Uterus (tissue), 4 donors: Measurements from ENCODE around the gene ADD2. TPM values are rescaled to one million over a fixed set of nuclear protein-coding genes. Genes with fewer than 3 reads are reported as not detected.

ENCODE experiments used
- DNase-seq, 2 donors: peaks; one replicate each; pipeline ENCODE4 v3.0.0-alpha.2; 2019 to 2020
- H3K27ac ChIP-seq, 2 donors: fragments of 200-600 bp; sonication (generic); 1 replicate in 1 of 2; 2 replicates in 1 of 2; pipeline ENCODE4 v1.5.1; 2016 to 2018
- H3K27me3 ChIP-seq, 2 donors: fragments of 200-600 bp; sonication (generic); one replicate each; pipeline ENCODE4 v1.5.1; 2018 to 2019; ENCODE audit warnings: control low read depth in 1 of 2
- H3K36me3 ChIP-seq, 2 donors: fragments of 200-600 bp; sonication (generic); one replicate each; pipeline ENCODE4 v1.5.1; 2019; ENCODE audit warnings: control low read depth in 1 of 2
- H3K4me1 ChIP-seq, 2 donors: fragments of 200-600 bp; sonication (generic); one replicate each; pipeline ENCODE4 v1.5.1; 2018 to 2019; ENCODE audit warnings: control low read depth in 1 of 2
- H3K4me3 ChIP-seq, 2 donors: fragments of 200-600 bp; sonication (generic); 1 replicate in 1 of 2; 2 replicates in 1 of 2; pipeline ENCODE4 v1.5.1; 2018 to 2019; ENCODE audit warnings: mild to moderate bottlenecking in 1 of 2
- H3K9me3 ChIP-seq, 2 donors: fragments of 200-600 bp; sonication (generic); one replicate each; pipeline ENCODE4 v1.5.1; 2019; ENCODE audit warnings: control low read depth in 1 of 2
- CTCF ChIP-seq, 4 experiments: fragments of 200-600 bp in 2 of 4; fragments of 450-650 bp in 2 of 4; sonication (generic) in 2 of 4; IDR thresholded peaks; one replicate each; pipeline ENCODE4 v1.5.1; 2016 to 2019; ENCODE audit warnings: antibody characterized with exemption in 4 of 4, mild to moderate bottlenecking in 2 of 4, moderate library complexity in 1 of 4
- POLR2A ChIP-seq, 2 donors: fragments of 450-650 bp; IDR thresholded peaks; one replicate each; pipeline ENCODE4 v1.6.1; 2016; ENCODE audit warnings: antibody characterized with exemption in 2 of 2, mild to moderate bottlenecking in 1 of 2, moderate library complexity in 1 of 2
- intact Hi-C: fragments of 100-400 bp; cut with DNase I; formaldehyde crosslinking; loops from one replicate; pipeline ENCODE4 v1.15.1; 2023; ENCODE audit warnings: low total_unique reads
- total RNA-seq, 4 donors: library from RNA; depleted of rRNA in 3 of 4; stranded (reverse); fragments of >200 nt in 3 of 4; gene quantifications; one replicate each; pipeline versions ENCODE4 v1.1.0 to v1.2.4, GENCODE V29; 2014 to 2023
- donor health status: DM: yes; HTN: yes; CAD: no.

ADD2 gene
- total RNA-seq, 4 donors from 2014 or later, result 0.51 to 5.2 (median 2.6) TPM

GRCh38 chr2:70776266-70776665 lies 8.3 kb upstream of the ADD2 start:
- no peak for DNase-seq
- TF ChIP-seq POLR2A (IDR thresholded peaks at IDR 0.05) (no peak), CTCF (IDR thresholded peaks at IDR 0.05) (no peak)
- no peak overlapping the region for H3K4me3 ChIP-seq
- intact Hi-C loops, result no loop called here
- no peaks in the 10 kb centered on the region for H3K9me3 ChIP-seq
- peaks cover 0 to 3% of the 10 kb centered on the region in 2 donors for H3K27me3 ChIP-seq
- no peaks in the 10 kb centered on the region for H3K36me3 ChIP-seq
- no peak overlapping the region for H3K27ac ChIP-seq
- H3K4me1 ChIP-seq, result no peaks in the 10 kb centered on the region

- Histone ChIP-seq H3K4me1 (no peaks in the 10 kb centered on the region), H3K27ac (no peak overlapping the region), H3K9me3 (no peaks in the 10 kb centered on the region), H3K36me3 (no peaks in the 10 kb centered on the region), H3K4me3 (no peak overlapping the region), H3K27me3 (peaks cover 0 to 3% of the 10 kb centered on the region in 2 donors)
- DNase-seq, result no peak
- intact Hi-C loops, result no loop called here
- no peak for TF ChIP-seq POLR2A (IDR thresholded peaks at IDR 0.05)
- no peak for TF ChIP-seq CTCF (IDR thresholded peaks at IDR 0.05)
Measured at GRCh38 chr2:70775141-70775540, 7.1 kb upstream of the ADD2 start.

GRCh38 chr2:70772486-70773155 lies 4.6 kb upstream of the ADD2 start:
- Histone ChIP-seq H3K4me1 (peaks cover 0 to 4% of the 10 kb centered on the region in 2 donors), H3K36me3 (no peaks in the 10 kb centered on the region), H3K27me3 (no peaks in the 10 kb centered on the region), H3K27ac (no peak overlapping the region), H3K4me3 (no peak overlapping the region), H3K9me3 (no peaks in the 10 kb centered on the region)
- DNase-seq, result no peak
- TF ChIP-seq CTCF (IDR thresholded peaks at IDR 0.05) (no peak), POLR2A (IDR thresholded peaks at IDR 0.05) (no peak)
- intact Hi-C loops, result no loop called here

- no peaks in the 10 kb centered on the region for H3K9me3 ChIP-seq
- DNase-seq, result no peak
- peaks cover 0 to 6% of the 10 kb centered on the region in 2 donors for H3K27me3 ChIP-seq
- H3K27ac ChIP-seq, result no peak overlapping the region
- peaks cover 0 to 13% of the 10 kb centered on the region in 2 donors for H3K4me1 ChIP-seq
- intact Hi-C loops, result no loop called here
- H3K36me3 ChIP-seq, result no peaks in the 10 kb centered on the region
- TF ChIP-seq CTCF (IDR thresholded peaks at IDR 0.05) (no peak), POLR2A (IDR thresholded peaks at IDR 0.05) (no peak)
- H3K4me3 ChIP-seq, result no peak overlapping the region
Measured at GRCh38 chr2:70771446-70771845, 3.4 kb upstream of the ADD2 start.

- intact Hi-C loops, result no loop called here
- TF ChIP-seq POLR2A (IDR thresholded peaks at IDR 0.05) (no peak), CTCF (IDR thresholded peaks at IDR 0.05) (no peak)
- peaks cover 0 to 14% of the 10 kb centered on the region in 2 donors for H3K27me3 ChIP-seq
- no peak overlapping the region for H3K27ac ChIP-seq
- peaks cover 0 to 13% of the 10 kb centered on the region in 2 donors for H3K4me1 ChIP-seq
- no peaks in the 10 kb centered on the region for H3K9me3 ChIP-seq
- no peak overlapping the region for H3K4me3 ChIP-seq
- H3K36me3 ChIP-seq, result no peaks in the 10 kb centered on the region
- no peak for DNase-seq
Measured at GRCh38 chr2:70769450-70769849, 1.4 kb upstream of the ADD2 start.
